SHP77 (cell line): ENCODE measurements around the gene CCT7.
"Not testable (repeated sequence)": the region's sequence is repeated elsewhere in the genome, so short reads cannot be mapped to it uniquely, and the experiment has no call there.

Experiments used
- DNase-seq, 2 experiments: peaks; one replicate each; lab custom pipeline; 2025; lab: John Stamatoyannopoulos, UW

CCT7 gene

DNA sequence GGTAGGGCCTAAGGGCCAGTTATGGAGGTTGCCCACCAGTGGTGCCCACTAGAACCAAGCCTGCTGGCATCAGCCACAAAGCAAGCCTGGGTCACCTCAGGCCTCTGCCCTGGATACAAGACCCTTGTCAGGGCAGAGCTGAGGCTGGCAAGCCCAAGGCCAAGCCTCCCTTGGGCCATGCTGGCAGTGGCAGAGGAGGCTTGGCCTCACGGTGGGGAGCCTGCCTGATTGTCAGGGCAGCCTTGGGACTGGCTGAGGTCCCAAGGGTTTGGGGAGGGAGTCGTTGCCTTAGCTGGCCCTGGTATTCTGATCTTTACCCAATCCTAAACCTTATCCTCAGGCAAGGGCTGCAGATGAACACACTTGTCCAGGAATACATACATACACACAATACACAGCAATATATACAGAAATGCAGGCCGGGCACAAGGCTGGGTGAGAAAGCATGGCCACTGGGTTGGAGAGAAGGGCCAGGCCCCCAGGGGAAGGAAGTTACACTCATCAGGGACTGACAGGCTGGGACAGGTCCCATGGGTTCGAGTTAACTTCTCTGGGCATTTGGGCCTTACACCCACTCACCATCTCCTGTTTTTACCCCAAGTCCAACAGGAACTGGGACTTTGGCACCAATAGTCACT is 21.0 kb downstream of the CCT7 start:
- no peak for DNase-seq

DNA sequence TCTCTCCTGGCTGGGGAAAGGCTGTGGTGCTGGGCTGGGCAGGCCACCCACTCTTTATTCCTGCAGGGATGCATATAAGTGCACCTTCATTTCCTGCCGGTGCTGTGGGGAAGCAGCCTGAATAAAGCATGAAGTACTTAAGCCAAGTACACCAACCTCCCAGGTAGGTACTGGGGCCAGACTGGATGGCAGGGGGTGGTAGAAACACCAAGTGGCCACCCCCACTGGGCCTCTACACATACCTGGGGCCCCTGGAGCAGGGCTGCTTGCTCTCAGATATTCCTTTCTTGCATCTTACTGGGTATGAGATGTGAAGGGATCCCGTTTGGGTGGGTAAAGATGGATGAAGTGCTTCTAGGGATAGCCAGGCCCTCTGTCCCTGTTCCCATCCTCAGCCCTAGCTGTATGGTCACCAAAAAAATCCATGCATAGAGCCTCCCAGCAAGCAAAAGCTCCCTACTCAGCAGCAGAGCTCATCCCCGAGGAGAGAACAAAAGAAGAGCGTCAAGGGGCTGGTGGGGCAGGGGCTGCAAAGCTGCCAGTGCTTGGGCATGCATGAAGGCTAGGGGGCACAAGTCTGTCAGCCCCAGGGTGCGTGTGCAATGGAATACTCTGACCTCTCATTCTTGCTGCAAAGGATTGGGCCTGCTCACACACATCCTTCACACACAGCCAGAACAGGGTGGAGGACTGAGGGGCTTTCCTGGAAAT is 22.0 kb downstream of the CCT7 start:
- DNase-seq: no peak

DNA sequence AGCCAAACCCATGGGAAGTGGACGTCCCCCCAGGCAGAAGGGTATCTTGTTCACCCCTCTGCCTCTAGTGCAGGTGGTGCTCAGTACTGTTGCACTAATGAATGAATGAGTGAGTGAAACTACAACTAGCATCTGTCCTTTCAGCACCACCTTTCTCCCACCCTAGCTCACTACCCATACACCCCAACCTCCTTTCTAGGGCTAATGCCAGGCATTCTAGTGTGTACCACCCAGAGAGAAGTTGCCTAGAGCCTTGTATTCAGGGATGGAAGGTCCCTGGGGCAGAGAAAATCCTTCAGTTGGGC is 22.5 kb downstream of the CCT7 start:
- no peak for DNase-seq

GRCh38 chr2:73257021-73257420 is 22.9 kb downstream of the CCT7 start:
- DNase-seq: no peak

GRCh38 chr2:73257425-73258125 is 23.5 kb downstream of the CCT7 start:
- no peak for DNase-seq

GRCh38 chr2:73258186-73258912 is 24.2 kb downstream of the CCT7 start:
- DNase-seq: no peak

- DNase-seq: no peak
These were observed 24.8 kb downstream of the CCT7 start for GRCh38 chr2:73258913-73259215.

DNA sequence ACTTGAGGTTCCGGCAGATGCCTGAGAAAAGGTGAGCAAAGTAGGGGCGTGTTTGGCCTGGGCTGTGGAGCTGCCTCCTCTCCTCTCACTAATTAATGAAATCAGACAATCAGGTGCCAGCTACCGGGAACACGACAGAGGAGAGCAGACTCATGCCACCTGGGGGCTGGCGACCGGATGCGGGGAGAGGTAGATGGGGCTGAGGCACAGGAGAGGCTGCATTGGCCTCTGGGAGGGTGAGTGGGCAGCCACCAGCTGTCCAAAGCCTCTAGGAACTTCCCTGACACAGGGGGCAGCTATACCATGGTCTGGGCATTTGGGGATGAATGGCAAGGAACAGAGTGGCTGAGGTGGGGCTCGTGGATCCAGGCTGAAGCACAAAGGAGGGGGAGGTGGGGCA is 25.2 kb downstream of the CCT7 start:
- no peak for DNase-seq

- DNase-seq: no peak
These were observed 25.7 kb downstream of the CCT7 start for GRCh38 chr2:73259704-73260337.

DNA sequence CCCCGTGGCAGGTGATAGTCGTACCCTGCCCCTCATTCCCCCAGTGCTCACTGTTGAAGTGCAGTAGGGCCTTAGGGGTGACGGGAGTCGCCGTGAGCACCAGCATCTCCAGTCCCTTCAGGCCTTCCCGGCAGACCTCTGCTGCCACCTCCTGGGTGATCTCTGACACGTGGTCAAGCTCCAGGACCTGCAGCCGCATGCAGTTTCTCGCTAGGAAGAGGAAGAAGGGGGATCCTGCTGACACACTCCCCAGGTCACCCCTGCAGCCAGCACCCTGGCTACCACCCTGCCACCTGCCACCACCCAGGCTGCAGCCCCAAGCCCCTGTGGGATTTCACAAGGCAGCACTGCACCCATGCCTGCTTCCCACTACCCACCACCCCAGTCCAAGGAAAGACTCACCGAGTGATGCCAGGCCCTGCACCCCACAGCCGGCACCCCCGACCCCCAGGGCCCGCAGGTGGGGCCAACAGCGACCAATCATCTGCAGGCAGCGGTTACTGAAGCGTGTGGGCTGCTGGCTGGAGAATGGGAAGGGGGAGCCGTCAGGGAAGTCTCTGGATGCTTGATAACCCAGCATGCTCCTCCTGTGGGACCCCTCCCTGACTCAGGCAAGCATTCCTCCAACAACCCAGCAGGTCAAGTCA is 26.4 kb downstream of the CCT7 start:
- peak; percentile 5 to 16 for DNase-seq

DNA sequence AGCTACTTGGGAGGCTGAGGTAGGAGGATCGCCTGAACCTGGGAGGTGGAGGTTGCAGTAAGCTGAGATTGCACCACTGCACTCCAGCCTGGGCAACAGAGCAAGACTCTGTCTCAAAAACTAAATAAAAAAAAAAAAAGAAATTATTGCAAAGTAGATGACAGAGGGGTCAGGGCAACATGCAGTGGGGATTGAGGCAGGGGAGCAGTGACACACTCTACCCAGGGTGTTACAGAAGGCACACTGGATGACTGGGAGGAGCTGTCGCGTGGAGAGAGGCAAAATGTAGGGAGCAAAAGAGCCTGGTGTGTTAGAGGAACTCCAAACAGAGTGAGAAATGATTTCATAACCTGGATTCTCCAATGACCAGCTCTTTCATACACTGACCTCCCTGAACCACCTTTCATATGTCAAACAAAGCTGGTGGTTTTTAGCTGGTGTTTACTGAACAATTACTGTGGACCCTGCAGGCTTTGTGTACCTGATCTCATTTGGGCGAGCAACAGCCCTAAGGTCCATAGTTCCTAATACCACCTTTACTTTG is 28.1 kb downstream of the CCT7 start:
- no peak for DNase-seq

DNA sequence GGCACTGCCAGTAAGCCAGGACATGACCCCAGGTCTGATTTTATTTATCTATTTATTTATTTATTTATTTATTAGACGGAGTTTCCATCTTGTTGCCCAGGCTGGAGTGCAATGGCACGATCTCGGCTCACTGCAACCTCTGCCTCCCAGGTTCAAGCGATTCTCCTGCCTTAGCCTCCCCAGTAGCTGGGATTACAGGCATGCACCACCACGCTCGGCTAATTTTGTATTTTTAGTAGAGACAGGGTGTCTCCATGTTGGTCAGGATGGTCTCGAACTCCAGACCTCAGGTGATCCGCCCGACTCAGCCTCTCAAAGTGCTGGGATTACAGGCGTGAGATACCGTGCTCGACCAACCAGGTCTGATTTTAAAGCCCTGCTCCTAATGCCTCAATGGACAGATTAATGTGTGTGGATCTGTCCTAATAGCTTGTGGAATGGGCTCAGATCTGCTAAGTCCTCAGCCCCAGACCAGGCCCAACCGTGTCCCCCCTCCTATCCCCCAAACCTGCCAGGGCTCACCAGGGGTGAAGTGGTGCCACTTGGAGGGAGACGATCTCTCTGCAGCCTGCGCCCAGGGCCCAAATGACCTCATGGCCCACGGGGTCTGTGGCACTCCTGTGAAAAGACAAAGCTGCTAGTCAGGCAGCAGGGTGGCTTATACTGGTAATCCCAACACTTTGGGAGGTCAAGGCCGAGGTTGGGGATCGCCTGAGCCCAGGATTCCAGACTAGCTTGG is 28.8 kb downstream of the CCT7 start:
- not testable (repeated sequence) for DNase-seq

- DNase-seq: no peak
These were observed 29.6 kb downstream of the CCT7 start for GRCh38 chr2:73263540-73264331.

DNA sequence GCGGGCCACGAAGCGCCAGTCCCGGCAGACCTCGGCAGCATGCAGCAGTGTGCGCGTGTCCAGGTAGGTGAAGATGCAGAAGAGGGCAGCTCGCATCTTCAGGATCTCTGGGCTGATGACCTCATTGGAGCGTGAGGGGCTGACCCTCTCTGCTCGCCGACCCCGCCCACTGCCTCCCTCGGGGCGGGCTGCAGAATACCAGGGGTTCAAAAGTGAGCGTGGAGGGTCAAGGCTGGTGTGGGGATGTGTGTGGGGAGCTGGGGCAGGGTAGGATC is 30.2 kb downstream of the CCT7 start:
- DNase-seq: no peak

- no peak for DNase-seq
These were observed 30.7 kb downstream of the CCT7 start for GRCh38 chr2:73264783-73265182.

GRCh38 chr2:73265298-73266060 is 31.4 kb downstream of the CCT7 start:
- DNase-seq: no peak

DNA sequence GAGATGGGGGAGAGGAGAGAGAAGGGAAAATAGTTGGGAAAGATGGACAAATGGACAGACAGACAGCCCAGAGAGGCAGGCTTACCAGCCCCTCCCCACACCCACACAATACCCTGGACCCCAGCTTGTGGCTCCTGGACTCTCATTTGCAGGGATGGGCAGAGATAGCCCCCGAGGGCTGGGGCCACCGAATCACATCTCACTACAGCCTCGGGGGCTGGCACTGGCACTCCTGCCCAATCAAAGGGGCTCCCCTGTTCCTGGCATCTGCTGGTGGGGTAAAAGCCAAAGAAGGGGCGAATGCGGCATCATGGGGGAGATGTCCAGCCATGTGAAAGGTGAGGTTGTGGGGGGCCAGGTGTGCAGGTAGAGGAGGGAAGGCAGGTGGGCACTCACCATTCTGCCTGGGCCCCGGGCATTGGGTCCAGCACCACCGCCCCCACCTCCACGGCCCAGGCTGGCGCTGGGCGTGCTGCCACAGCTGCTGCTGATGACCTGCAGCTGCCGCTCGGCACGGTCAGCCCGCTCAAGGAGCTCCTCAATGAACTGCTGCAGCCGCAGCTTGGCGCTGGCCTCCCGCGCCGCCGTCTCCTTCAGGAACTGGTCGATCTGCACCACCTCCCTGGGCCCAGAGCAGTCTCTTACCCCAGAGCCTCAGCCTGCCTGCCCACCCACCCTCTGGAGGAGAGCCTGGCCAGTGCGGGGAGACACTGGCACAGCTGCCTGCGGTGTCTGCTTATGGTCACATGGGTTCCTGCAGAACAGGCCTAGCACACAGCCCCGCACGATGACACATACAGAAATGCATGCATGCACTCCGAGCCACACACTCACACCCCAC is 32.2 kb downstream of the CCT7 start:
- peak; percentile 54 to 81 for DNase-seq

GRCh38 chr2:73267008-73267407 is 32.9 kb downstream of the CCT7 start:
- DNase-seq: no peak

DNA sequence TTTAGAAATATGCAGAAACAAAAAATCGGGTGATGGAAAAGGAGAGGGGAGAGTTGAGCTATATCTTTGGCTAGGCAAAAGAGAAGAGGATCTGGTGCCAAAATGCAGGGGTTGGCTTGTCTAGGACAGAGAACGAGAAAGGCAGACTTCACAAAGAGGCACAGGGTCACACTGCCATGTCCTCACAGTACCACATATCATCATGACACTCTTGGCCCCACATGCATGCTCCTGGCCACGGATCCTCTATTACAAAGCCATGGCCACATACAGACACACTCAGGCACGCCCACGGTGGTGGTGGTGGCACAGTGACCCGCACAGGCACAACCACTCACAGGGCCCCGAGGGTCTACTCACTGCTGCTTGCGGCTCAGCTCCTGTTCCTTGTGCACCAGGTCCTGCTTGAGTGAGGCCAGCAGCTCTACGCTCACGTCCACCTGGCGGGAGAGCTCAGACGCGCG is 34.3 kb downstream of the CCT7 start:
- DNase-seq: peak in 1 of 2 experiments; percentile 61
